GM12872 (cell line): ENCODE results near the gene HSPB7.
A peak's percentile ranks its signal among the peaks of the same experiment; 100 is the strongest.

ENCODE experiments used
- CTCF ChIP-seq: IDR thresholded peaks from 3 replicates; pipeline ENCODE4 v1.5.1; 2011; ENCODE audit warnings: low read depth, mild to moderate bottlenecking, low read length, moderate library complexity; ENCODE audit not compliant: insufficient read depth

HSPB7 gene

GRCh38 chr1:16048573-16049189, 30.8 kb upstream of the HSPB7 start:
- TF ChIP-seq CTCF: no peak

GRCh38 chr1:16047791-16048475, 30.1 kb upstream of the HSPB7 start:
- TF ChIP-seq CTCF: no peak

GRCh38 chr1:16046842-16047241, 29.0 kb upstream of the HSPB7 start:
- TF ChIP-seq CTCF: no peak

- TF ChIP-seq CTCF: no peak
Measured at GRCh38 chr1:16043950-16044349, 26.1 kb upstream of the HSPB7 start.

GRCh38 chr1:16043521-16043920, 25.7 kb upstream of the HSPB7 start, which contains the start of gene CLCNKB:
Gene CLCNKB (plus strand): TSS chr1:16043782. CDS start chr1:16044493, 711 bp downstream.
- TF ChIP-seq CTCF: no peak

- peak; percentile 21; the same call in 1 of the 3 replicates for TF ChIP-seq CTCF
Measured at GRCh38 chr1:16042096-16042495, 24.3 kb upstream of the HSPB7 start.

- no peak for TF ChIP-seq CTCF
Measured at GRCh38 chr1:16041200-16041599, 23.4 kb upstream of the HSPB7 start.

- no peak for TF ChIP-seq CTCF
Measured at GRCh38 chr1:16038620-16038912, 20.7 kb upstream of the HSPB7 start.
